Inflammatory macrophage treated with lipopolysaccharide for 4 hours (primary cell): ENCODE data around the gene TBL1X.
"Not testable (repeated sequence)": the region's sequence is repeated elsewhere in the genome, so short reads cannot be mapped to it uniquely, and the experiment has no call there.

Source experiments
- DNase-seq: peaks from one replicate; pipeline ENCODE4 v3.0.0-alpha.2; 2020

Gene TBL1X

GRCh38 chrX:9464435-9465371, at the start of gene TBL1X:
TBL1X (plus strand) TSS chrX:9465058; CDS start chrX:9653587, 188,529 bp downstream.
- no peak for DNase-seq

- DNase-seq = peak; percentile 25
Observed at GRCh38 chrX:9416562-9417348, 48.1 kb upstream of the TBL1X start.

DNA sequence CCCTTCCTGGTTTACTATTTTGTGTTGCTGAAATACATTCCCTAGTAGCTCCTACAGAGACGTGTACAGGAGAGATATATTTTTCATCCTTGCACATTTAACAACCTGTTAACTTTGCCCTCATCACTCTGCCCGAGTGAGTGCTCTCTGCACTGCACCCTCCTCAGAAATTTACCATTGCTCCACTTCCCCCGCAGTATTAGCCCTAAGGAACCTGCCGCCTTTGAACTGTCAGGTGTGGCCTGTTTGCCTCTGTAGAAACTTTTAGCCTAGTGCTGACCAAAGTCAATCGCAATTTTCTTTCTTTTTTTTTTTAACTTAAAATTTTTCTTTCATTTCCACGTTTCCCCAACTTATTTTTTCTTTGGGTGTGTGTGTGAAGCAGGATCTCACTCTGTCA, 46.6 kb upstream of the TBL1X start:
- no peak for DNase-seq

DNA sequence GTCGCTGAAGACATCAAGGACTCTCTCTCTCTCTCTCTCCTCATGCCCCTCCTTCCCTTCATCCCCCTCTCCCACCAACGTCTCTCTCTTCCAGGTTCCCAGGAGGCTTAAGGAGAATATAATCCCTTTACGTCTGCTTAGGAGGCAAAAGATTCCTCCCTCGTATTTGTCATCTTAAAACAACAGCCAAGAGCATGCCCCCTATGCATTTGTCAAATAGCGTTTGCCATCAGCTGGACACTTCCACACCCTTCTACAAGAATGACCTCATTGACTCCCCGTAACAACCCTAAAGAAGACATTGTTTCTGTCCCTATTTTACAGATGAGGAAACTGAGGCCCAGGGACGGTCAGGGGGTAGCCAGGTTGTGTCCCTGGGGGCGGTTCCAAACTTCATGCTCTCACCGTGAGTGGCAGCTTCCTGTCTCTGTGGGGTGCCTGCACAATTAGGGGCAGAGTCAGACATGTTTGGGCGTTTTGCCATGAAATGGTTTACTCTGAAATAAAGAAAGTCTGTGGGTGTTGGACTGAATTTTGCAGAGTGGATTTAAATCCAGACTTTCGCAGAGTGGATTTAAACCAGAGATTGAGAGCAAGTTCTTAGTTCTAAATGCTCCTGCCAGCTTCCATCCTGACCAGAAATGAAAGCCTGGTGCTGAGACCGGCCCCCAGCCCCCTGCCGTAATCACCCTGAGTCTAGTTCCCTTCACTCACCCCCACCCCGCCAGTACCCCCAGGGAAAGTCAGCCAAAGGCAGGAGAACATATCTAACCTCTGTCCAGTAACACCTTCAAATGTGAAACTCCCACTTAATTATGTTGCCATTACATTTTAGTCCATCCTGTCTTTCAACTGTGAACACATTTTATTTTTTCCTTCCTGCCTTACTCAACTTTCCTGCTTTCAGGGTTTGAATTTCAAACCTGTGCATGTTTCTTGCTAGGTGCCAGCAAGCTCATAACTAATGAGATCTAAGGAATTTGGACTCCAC, 44.3 kb upstream of the TBL1X start:
- DNase-seq = no peak

GRCh38 chrX:9429767-9430166, 35.1 kb upstream of the TBL1X start:
- no peak for DNase-seq

- no peak for DNase-seq
Observed at GRCh38 chrX:9430346-9430921, 34.4 kb upstream of the TBL1X start.

- DNase-seq = no peak
Observed at GRCh38 chrX:9431281-9431680, 33.6 kb upstream of the TBL1X start.

DNA sequence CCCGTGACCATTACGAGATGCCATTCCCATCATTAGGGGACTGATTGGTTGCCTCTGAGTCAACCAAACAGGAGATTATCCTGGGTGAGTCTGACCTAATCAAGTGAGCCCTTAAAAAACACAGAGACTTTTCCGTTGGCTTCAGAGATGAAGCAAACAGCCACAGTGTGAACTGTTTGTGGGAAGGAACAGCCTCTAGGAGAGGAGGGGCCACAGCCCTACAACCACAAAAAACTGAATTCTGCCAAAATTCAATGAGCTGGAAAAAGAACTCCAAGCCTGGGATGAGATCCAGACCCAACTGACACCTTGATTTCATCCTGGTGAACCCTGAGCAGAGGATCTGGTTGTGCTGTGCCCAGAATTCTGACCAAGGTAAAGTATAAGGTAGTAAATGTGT, 31.3 kb upstream of the TBL1X start:
- DNase-seq = no peak

DNA sequence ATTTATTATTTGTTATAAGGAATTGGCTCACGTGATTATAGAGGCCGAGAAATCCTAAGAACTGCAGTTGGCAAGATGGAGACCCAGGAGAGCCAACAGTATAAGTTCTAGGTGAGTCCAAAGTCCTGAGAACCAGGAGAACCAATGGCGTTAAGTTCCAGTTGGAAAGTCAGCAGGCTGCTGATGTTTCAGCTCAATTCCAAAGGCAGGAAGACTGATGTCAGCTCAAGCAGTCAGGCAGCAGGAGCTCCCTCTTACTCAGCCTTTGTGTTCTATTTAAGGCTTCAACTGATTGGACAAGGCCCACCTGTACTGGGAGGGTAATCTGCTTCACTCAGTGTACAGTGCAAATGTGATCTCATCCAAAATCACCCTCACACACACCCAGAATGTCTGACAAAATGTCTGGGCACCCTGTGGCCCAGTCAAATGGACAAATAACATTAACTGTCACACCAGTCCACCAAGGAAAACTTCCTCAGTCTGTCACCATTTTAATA, 30.8 kb upstream of the TBL1X start:
- no peak for DNase-seq

DNA sequence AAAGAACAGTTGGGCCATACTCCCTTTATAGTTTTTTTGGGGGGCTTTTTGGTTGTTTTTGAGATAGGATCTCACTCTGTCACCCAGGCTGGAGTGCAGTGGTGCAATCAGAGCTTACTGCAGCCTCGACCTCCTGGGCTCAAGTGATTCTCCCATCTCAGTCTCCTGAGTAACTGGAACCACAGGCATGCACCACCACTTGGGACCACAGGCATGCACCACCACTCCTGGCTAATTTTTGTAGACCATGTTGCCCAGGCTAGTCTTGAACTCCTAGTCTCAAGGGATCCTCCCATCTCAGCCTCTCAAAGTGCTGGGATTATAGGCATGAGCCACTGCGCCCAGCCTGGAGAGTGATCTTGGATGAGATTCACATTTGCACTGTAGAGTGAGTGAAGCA, 29.8 kb upstream of the TBL1X start:
- not testable (repeated sequence) for DNase-seq

DNA sequence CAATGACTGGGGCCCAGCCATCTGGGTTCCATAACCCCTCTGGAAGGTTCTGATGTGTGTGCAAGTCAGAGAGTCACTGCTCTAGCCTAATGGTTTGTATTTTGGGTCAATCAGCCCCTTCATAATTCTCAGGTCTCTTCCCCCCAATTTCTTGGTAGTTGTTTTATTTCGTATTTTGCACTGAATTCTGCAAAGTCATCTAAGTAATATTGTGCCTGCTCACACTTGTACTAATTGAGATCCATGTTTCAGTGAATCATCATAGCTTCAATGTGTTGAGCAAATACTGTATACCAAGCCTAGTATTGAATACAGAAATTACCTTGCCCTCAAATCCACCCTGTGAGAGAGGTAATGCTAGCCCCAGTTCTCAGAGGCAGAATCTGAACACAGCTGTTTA, 28.0 kb upstream of the TBL1X start:
- DNase-seq = no peak

DNA sequence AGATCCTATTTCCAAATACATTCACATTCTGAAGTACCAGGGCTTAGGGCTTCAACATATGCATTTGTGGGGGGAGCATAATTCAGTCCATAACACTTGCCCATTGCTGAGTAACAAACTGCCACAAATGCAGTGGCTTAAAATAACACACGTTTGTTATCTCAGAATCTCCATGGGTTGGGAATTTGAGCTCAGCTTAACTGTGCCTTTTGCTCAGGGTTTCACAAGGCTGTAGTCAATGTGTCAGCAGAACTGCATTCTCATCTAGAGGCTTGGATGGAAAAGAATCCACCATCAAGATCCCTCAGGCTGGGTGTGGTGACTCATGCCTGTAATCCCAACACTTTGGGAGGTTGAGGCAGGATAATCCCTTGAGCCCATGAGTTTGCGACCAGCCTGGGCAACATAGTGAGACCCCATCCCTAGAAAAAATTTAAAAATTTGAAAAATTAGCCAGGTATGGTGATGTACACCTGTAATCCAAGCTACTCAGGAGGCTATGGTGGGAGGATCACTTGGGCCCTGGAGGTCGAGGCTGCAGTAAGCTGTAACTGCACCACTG, 25.8 kb upstream of the TBL1X start:
- no peak for DNase-seq

DNA sequence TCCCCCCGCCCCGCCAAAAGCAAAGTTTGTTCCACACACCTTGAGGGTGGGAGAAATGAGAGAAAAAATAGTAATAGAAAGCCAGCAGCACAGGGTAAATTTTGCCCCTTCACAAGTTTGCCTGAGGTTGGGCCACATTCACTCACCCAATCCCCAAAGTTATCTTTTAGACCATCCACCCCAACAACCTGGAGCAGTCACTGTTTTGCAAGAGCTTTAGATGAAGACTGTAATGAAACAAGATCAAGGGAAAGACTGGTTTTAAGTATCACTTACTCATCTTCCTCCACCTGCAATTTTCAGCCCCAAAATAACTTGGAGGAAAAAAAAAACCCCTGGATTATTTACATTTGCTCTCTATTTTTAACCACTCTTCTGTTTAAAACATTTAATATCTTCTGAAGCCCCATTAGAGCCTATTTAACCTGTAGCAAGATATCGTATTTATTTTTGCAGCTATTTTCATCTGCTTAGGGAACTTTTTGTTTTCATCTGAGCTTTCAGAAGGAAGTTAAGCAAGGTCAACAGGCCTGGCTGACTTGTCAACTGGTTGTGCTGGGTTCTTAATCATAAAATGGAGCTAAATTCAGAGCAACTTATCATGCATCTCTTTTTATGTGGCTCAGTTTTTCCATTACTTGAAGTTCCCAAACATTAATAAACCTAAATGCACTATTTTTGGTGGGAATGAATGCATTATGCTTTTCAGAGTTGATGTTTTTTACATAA, 24.6 kb upstream of the TBL1X start:
- no peak for DNase-seq

DNA sequence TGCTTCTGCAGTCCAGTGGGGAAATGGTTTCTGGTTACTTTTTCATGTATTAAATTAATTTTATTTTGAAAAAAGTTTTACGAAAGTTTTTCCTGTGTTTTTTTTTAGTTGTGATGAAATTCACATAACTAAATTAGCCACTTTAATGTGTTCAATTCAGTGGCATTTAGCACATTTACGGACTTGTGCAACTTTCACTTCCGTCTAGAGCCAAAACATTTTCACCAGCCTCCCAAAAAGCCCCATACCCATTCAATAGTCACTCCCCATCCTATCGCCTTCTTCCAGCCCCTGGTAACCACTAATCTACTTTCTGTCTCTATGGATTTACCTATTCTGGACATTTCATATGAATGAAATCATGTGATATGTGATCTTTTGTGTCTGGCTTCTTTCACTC, 22.8 kb upstream of the TBL1X start:
- DNase-seq = peak; percentile 50

GRCh38 chrX:9443327-9443726, 21.5 kb upstream of the TBL1X start:
- DNase-seq = no peak

DNA sequence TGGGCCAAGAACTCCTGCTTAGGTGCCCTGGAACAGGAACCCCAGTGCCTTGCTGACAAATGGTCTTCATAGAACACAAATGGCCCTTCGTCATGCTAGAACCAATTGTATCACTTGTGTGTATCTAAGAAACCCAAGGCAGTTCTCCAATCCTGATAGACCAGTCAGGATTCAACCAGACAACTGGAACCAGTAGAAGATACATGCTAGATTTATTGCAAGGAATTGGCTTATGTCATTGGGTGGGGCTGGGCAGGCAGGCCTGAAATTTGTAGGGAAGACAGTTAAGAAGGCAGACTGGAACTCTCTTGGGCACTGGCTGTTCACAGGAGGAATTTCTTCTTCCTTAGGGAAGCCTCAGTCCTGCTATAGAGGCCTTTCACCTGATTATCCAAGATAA, 17.0 kb upstream of the TBL1X start:
- DNase-seq = no peak

DNA sequence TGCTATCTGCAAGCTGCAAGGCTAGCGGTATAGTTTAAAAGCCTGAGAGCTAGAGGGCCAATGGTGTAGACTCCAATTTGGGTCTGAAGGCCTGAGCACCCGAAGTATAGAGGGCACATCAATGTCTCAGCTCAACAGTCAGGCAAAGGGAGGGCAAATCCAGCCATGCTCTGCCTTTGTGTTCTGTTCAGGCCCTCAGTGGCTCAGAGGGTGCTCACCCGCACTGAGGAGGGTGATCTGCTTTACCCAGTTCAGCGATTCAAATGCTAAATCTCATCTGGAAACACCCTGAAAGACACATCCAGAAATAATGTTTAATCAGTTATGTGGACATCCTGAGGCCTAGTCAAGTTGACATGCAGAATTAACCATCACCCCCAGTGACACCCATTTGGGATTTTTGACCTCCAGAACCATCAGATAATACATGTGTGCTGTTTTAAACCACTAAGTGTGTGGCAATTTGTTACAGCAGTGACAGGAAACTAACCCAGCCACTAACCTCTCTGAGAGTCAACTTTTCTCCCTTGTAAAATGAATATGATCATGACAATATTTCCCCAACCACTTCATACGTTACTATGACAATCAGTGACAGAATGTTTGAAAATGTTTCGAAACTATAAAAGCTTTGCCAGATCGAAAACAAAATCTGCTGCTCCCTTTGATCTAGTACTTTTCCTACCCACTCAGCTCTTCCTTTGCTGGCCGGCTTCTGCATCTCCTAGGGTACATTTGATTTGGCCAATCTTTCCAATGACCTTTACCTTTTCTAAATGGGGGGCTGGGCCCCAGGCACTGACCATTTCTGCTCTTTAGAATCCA, 8.4 kb upstream of the TBL1X start:
- peak; percentile 61 for DNase-seq

GRCh38 chrX:9458034-9458433, 6.8 kb upstream of the TBL1X start:
- DNase-seq = not testable (repeated sequence)

GRCh38 chrX:9458516-9459078, 6.3 kb upstream of the TBL1X start:
- no peak for DNase-seq
